SIG-M5 treated with dmso at 0.1 percent for 504 hours (cell line): Measurements from ENCODE around the gene TPSB2.
"Not testable (repeated sequence)": the region's sequence is repeated elsewhere in the genome, so short reads cannot be mapped to it uniquely, and the experiment has no call there.

Experiments used
- DNase-seq: peaks from one replicate; lab custom pipeline; 2025; ENCODE audit not compliant: unreplicated experiment; lab: John Stamatoyannopoulos, UW

The TPSB2 gene

GRCh38 chr16:1185460-1186207, 44.4 kb downstream of the TPSB2 start:
- DNase-seq, result not testable (repeated sequence)

GRCh38 chr16:1184980-1185379, 45.0 kb downstream of the TPSB2 start:
- DNase-seq, result no peak

- no peak for DNase-seq
These were observed 45.7 kb downstream of the TPSB2 start for GRCh38 chr16:1184156-1184868.

GRCh38 chr16:1182950-1183907, 46.8 kb downstream of the TPSB2 start:
- DNase-seq, result no peak

- no peak for DNase-seq
These were observed 47.7 kb downstream of the TPSB2 start for GRCh38 chr16:1182316-1182671.

- no peak for DNase-seq
These were observed 48.3 kb downstream of the TPSB2 start for GRCh38 chr16:1181404-1182315.

GRCh38 chr16:1180549-1181403, 49.2 kb downstream of the TPSB2 start:
- no peak for DNase-seq
